ENCODE measurements around the gene HNF4A. TPM values are rescaled to one million over a fixed set of nuclear protein-coding genes. Genes with fewer than 3 reads are reported as not detected.

Gene HNF4A
- total and polyA plus RNA-seq, 2 of the 13 experiments (the other 11 are each of a cell fraction or from before 2014, with no cell fraction given): 80.9 to 169 TPM

- TF ChIP-seq AKNA (CRISPR knock-in tag; IDR thresholded peaks at IDR 0.05; ENCODE audit: borderline replicate concordance) (no peak), MBD4 (IDR thresholded peaks at IDR 0.05; ENCODE audit: borderline replicate concordance, low read length) (no peak), ATAD3A (CRISPR knock-in tag; IDR thresholded peaks at IDR 0.05) (no peak), NFAT5 (CRISPR knock-in tag; IDR thresholded peaks at IDR 0.05) (no peak), E2F1 (CRISPR knock-in tag; IDR thresholded peaks at IDR 0.05) (0 out of 2 replicates have a peak, but pooled peaks have one; percentile 21), KAT8 (CRISPR knock-in tag; IDR thresholded peaks at IDR 0.05) (no peak), FOXA3 (CRISPR knock-in tag; IDR thresholded peaks at IDR 0.05) (no peak), ZNF512 (CRISPR knock-in tag; IDR thresholded peaks at IDR 0.05) (no peak), SKI (IDR thresholded peaks at IDR 0.05; ENCODE audit: partially characterized antibody) (no peak), PCBP1 (IDR thresholded peaks at IDR 0.05; ENCODE audit: borderline replicate concordance, low read depth, low read length) (no peak), KLF11 (CRISPR knock-in tag; IDR thresholded peaks at IDR 0.05) (no peak), CERS6 (CRISPR knock-in tag; IDR thresholded peaks at IDR 0.05) (no peak), SNAI1 (CRISPR knock-in tag; IDR thresholded peaks at IDR 0.05; ENCODE audit: borderline replicate concordance) (no peak), RNF2 (conservative IDR thresholded peaks at IDR 0.05; ENCODE audit: low read depth) (no peak), FOXK1 (CRISPR knock-in tag; IDR thresholded peaks at IDR 0.05; ENCODE audit: borderline replicate concordance, low read depth) (no peak)
Measured at GRCh38 chr20:44326391-44327159, 28.9 kb upstream of the HNF4A start (continued).
